CD4-positive, CD25-positive, alpha-beta regulatory T cell (primary cell): ENCODE results near the gene PTGS1. TPM values are rescaled to one million over a fixed set of nuclear protein-coding genes. Genes with fewer than 3 reads are reported as not detected.

Experiments
- ATAC-seq, 2 donors: fragments of 150-1000 bp; cut with Tn5 transposase; one replicate each; pipeline ENCODE4 v1.10.0; 2021; ENCODE audit warnings: low read depth in 2 of 2, moderate number of reproducible peaks in 2 of 2, moderate library complexity in 1 of 2
- DNase-seq, 3 donors: peaks; one replicate each; pipeline versions ENCODE4 v3.0.0 to v3.0.0-alpha.2; 2012 to 2022; ENCODE audit warnings: mixed read lengths in 1 of 3
- H3K27ac ChIP-seq: one replicate; pipeline ENCODE4 v1.7.0; 2013; ENCODE audit warnings: mild to moderate bottlenecking, low read length; ENCODE audit not compliant: insufficient read depth, poor library complexity, severe bottlenecking
- H3K27me3 ChIP-seq: one replicate; pipeline ENCODE4 v1.7.0; 2013; ENCODE audit warnings: low read length; ENCODE audit not compliant: control insufficient read depth, insufficient read depth
- H3K36me3 ChIP-seq: one replicate; pipeline ENCODE4 v1.7.0; 2013; ENCODE audit warnings: mild to moderate bottlenecking, low read length, moderate library complexity; ENCODE audit not compliant: control insufficient read depth, insufficient read depth
- H3K4me1 ChIP-seq: 2 replicates; pipeline ENCODE4 v1.7.0; 2013; ENCODE audit warnings: mild to moderate bottlenecking, low read length; ENCODE audit not compliant: insufficient read depth, control insufficient read depth, poor library complexity, severe bottlenecking
- H3K4me3 ChIP-seq: one replicate; pipeline ENCODE4 v1.7.0; 2013; ENCODE audit warnings: low read depth, mild to moderate bottlenecking, low read length, moderate library complexity
- H3K9me3 ChIP-seq, 2 experiments: 1 replicate in 1 of 2; 2 replicates in 1 of 2; pipeline ENCODE4 v1.7.0; 2013; ENCODE audit warnings: low read length in 2 of 2, mild to moderate bottlenecking in 1 of 2, moderate library complexity in 1 of 2; ENCODE audit not compliant: control insufficient read depth in 2 of 2
- H3K27ac Mint-ChIP-seq, 3 donors: one replicate each; pipeline ENCODE4 v1.8.0; 2020 to 2022; ENCODE audit warnings: mild to moderate bottlenecking in 3 of 3, mixed read lengths in 3 of 3, moderate library complexity in 2 of 3
- H3K27me3 Mint-ChIP-seq: one replicate; pipeline ENCODE4 v1.8.0; 2022; ENCODE audit warnings: mild to moderate bottlenecking, mixed read lengths
- H3K36me3 Mint-ChIP-seq: one replicate; pipeline ENCODE4 v1.8.0; 2020; ENCODE audit warnings: mixed read lengths
- H3K4me1 Mint-ChIP-seq, 4 donors: one replicate each; pipeline ENCODE4 v1.8.0; 2020 to 2022; ENCODE audit warnings: mixed read lengths in 4 of 4, mild to moderate bottlenecking in 1 of 4
- H3K4me3 Mint-ChIP-seq, 4 donors: one replicate each; pipeline ENCODE4 v1.8.0; 2020 to 2022; ENCODE audit warnings: mild to moderate bottlenecking in 4 of 4, mixed read lengths in 4 of 4, moderate library complexity in 3 of 4
- H3K9me3 Mint-ChIP-seq, 7 donors: one replicate each; pipeline ENCODE4 v1.8.0; 2020 to 2022; ENCODE audit warnings: mixed read lengths in 7 of 7, mild to moderate bottlenecking in 3 of 7, moderate library complexity in 2 of 7
- polyA plus RNA-seq, 4 donors: library from polyadenylated mRNA; unstranded; fragments of 300-500 nt; fragmentation: Illumina TruSeq; gene quantifications; one replicate each; pipeline ENCODE4 v1.2.3, GENCODE V29; 2021
- total RNA-seq: library from RNA; stranded (reverse); gene quantifications from one replicate; pipeline ENCODE4 v1.2.3, GENCODE V29; 2022

The PTGS1 gene
- total and polyA plus RNA-seq, 5 donors from 2014 or later: 0.03 to 9.2 (median 0.83) TPM

GRCh38 chr9:122348791-122349190, 22.0 kb upstream of the PTGS1 start:
- Histone ChIP-seq H3K27ac (no peak overlapping the region), H3K4me3 (no peak overlapping the region), H3K9me3 (no peaks in the 10 kb centered on the region), H3K4me1 (peaks cover 8% of the 10 kb centered on the region), H3K36me3 (no peaks in the 10 kb centered on the region), H3K27me3 (peaks cover 17% of the 10 kb centered on the region)
- Mint-ChIP-seq H3K4me1 (peaks cover 0 to 11% (median 3%) of the 10 kb centered on the region in 4 donors), H3K9me3 (peaks cover 0 to 4% (median 2%) of the 10 kb centered on the region in 7 donors), H3K27me3 (peaks cover 45% of the 10 kb centered on the region), H3K27ac (no peak overlapping the region), H3K4me3 (peak overlapping the region in 1 of 4 donors; percentile 3), H3K36me3 (no peaks in the 10 kb centered on the region)
- no peak for DNase-seq
- no peak for ATAC-seq

GRCh38 chr9:122349201-122349600, 21.6 kb upstream of the PTGS1 start:
- H3K36me3 Mint-ChIP-seq: no peaks in the 10 kb centered on the region
- H3K9me3 Mint-ChIP-seq: peaks cover 0 to 4% (median 0%) of the 10 kb centered on the region in 7 donors
- peak overlapping the region in 1 of 4 donors; percentile 5 for H3K4me3 Mint-ChIP-seq
- Histone ChIP-seq H3K27ac (no peak overlapping the region), H3K4me1 (peaks cover 8% of the 10 kb centered on the region), H3K4me3 (no peak overlapping the region), H3K27me3 (peaks cover 17% of the 10 kb centered on the region), H3K9me3 (no peaks in the 10 kb centered on the region), H3K36me3 (no peaks in the 10 kb centered on the region)
- DNase-seq (no peak), ATAC-seq (no peak)
- H3K4me1 Mint-ChIP-seq: peaks cover 0 to 11% (median 3%) of the 10 kb centered on the region in 4 donors
- peaks cover 45% of the 10 kb centered on the region for H3K27me3 Mint-ChIP-seq
- no peak overlapping the region for H3K27ac Mint-ChIP-seq

- no peaks in the 10 kb centered on the region for H3K36me3 Mint-ChIP-seq
- ATAC-seq: peak; percentile 75 to 79
- Histone ChIP-seq H3K9me3 (no peaks in the 10 kb centered on the region), H3K4me1 (peaks cover 8% of the 10 kb centered on the region), H3K27me3 (peaks cover 11% of the 10 kb centered on the region), H3K36me3 (no peaks in the 10 kb centered on the region), H3K4me3 (no peak overlapping the region), H3K27ac (no peak overlapping the region)
- H3K4me1 Mint-ChIP-seq: peaks cover 0 to 11% (median 3%) of the 10 kb centered on the region in 4 donors
- H3K27ac Mint-ChIP-seq: no peak overlapping the region
- peaks cover 0 to 4% (median 0%) of the 10 kb centered on the region in 7 donors for H3K9me3 Mint-ChIP-seq
- H3K4me3 Mint-ChIP-seq: no peak overlapping the region
- peaks cover 36% of the 10 kb centered on the region for H3K27me3 Mint-ChIP-seq
- peak; percentile 56 to 69 (median 63) for DNase-seq
These were observed 20.1 kb upstream of the PTGS1 start for GRCh38 chr9:122350577-122351355.

- Histone ChIP-seq H3K9me3 (no peaks in the 10 kb centered on the region), H3K27ac (no peak overlapping the region), H3K27me3 (peaks cover 2% of the 10 kb centered on the region), H3K36me3 (no peaks in the 10 kb centered on the region), H3K4me3 (no peak overlapping the region), H3K4me1 (no peaks in the 10 kb centered on the region)
- H3K4me3 Mint-ChIP-seq: no peak overlapping the region
- no peaks in the 10 kb centered on the region for H3K4me1 Mint-ChIP-seq
- peaks cover 0 to 16% (median 2%) of the 10 kb centered on the region in 7 donors for H3K9me3 Mint-ChIP-seq
- no peak for DNase-seq
- no peak overlapping the region for H3K27ac Mint-ChIP-seq
- no peaks in the 10 kb centered on the region for H3K36me3 Mint-ChIP-seq
- ATAC-seq: no peak
- H3K27me3 Mint-ChIP-seq: peaks cover 21% of the 10 kb centered on the region
These were observed 16.2 kb upstream of the PTGS1 start for GRCh38 chr9:122354536-122355199.

GRCh38 chr9:122355336-122355875, 15.4 kb upstream of the PTGS1 start:
- Mint-ChIP-seq H3K9me3 (peaks cover 0 to 16% (median 2%) of the 10 kb centered on the region in 7 donors), H3K36me3 (no peaks in the 10 kb centered on the region), H3K27ac (no peak overlapping the region), H3K27me3 (peaks cover 13% of the 10 kb centered on the region), H3K4me1 (no peaks in the 10 kb centered on the region), H3K4me3 (no peak overlapping the region)
- Histone ChIP-seq H3K27me3 (no peaks in the 10 kb centered on the region), H3K9me3 (no peaks in the 10 kb centered on the region), H3K36me3 (no peaks in the 10 kb centered on the region), H3K4me3 (no peak overlapping the region), H3K27ac (no peak overlapping the region), H3K4me1 (no peaks in the 10 kb centered on the region)
- ATAC-seq (no peak), DNase-seq (no peak)

- Histone ChIP-seq H3K4me3 (no peak overlapping the region), H3K36me3 (no peaks in the 10 kb centered on the region), H3K4me1 (no peaks in the 10 kb centered on the region), H3K9me3 (no peaks in the 10 kb centered on the region), H3K27me3 (no peaks in the 10 kb centered on the region), H3K27ac (no peak overlapping the region)
- Mint-ChIP-seq H3K27ac (no peak overlapping the region), H3K4me1 (no peaks in the 10 kb centered on the region), H3K27me3 (peaks cover 16% of the 10 kb centered on the region), H3K36me3 (no peaks in the 10 kb centered on the region), H3K4me3 (peak overlapping the region in 1 of 4 donors; percentile 61), H3K9me3 (peaks cover 0 to 16% (median 2%) of the 10 kb centered on the region in 7 donors)
- ATAC-seq (no peak), DNase-seq (no peak)
These were observed 14.2 kb upstream of the PTGS1 start for GRCh38 chr9:122356627-122357026.

GRCh38 chr9:122360891-122361290, 9.9 kb upstream of the PTGS1 start:
- H3K27me3 ChIP-seq: no peaks in the 10 kb centered on the region
- H3K27ac ChIP-seq: no peak overlapping the region
- no peak overlapping the region for H3K4me3 ChIP-seq
- H3K9me3 ChIP-seq: no peaks in the 10 kb centered on the region
- H3K9me3 Mint-ChIP-seq: peaks cover 0 to 16% (median 2%) of the 10 kb centered on the region in 7 donors
- H3K4me3 Mint-ChIP-seq: no peak overlapping the region
- no peaks in the 10 kb centered on the region for H3K36me3 Mint-ChIP-seq
- ATAC-seq (no peak), DNase-seq (no peak)
- H3K4me1 ChIP-seq: no peaks in the 10 kb centered on the region
- no peaks in the 10 kb centered on the region for H3K4me1 Mint-ChIP-seq
- no peaks in the 10 kb centered on the region for H3K36me3 ChIP-seq
- peaks cover 16% of the 10 kb centered on the region for H3K27me3 Mint-ChIP-seq
- no peak overlapping the region for H3K27ac Mint-ChIP-seq
